Effector memory CD8-positive, alpha-beta T cell (primary cell): ENCODE results near the gene ARPC4.

ENCODE experiments used
- ATAC-seq: fragments of 150-1000 bp; cut with Tn5 transposase; replicated peaks from 2 replicates; pipeline ENCODE4 v1.10.0; 2021; ENCODE audit warnings: mild to moderate bottlenecking, moderate library complexity
- DNase-seq, 3 experiments: peaks; one replicate each; pipeline ENCODE4 v3.0.0; 2021
- H3K27ac Mint-ChIP-seq, 2 donors: one replicate each; pipeline ENCODE4 v1.8.0; 2022; ENCODE audit warnings: mild to moderate bottlenecking in 2 of 2, mixed read lengths in 2 of 2, moderate library complexity in 2 of 2
- H3K27me3 Mint-ChIP-seq, 2 donors: one replicate each; pipeline ENCODE4 v1.8.0; 2022; ENCODE audit warnings: mixed read lengths in 2 of 2
- H3K36me3 Mint-ChIP-seq: one replicate; pipeline ENCODE4 v1.8.0; 2022; ENCODE audit warnings: mild to moderate bottlenecking, moderate library complexity, mixed read lengths; ENCODE audit not compliant: insufficient read depth
- H3K4me1 Mint-ChIP-seq, 2 donors: one replicate each; pipeline ENCODE4 v1.8.0; 2022; ENCODE audit warnings: low read depth in 2 of 2, mixed read lengths in 2 of 2
- H3K4me3 Mint-ChIP-seq, 2 donors: one replicate each; pipeline ENCODE4 v1.8.0; 2022; ENCODE audit warnings: mild to moderate bottlenecking in 2 of 2, mixed read lengths in 2 of 2, moderate library complexity in 2 of 2
- H3K9me3 Mint-ChIP-seq, 2 donors: one replicate each; pipeline ENCODE4 v1.8.0; 2022; ENCODE audit warnings: mixed read lengths in 2 of 2
- total RNA-seq, 9 experiments: gene quantifications; one replicate each; lab custom pipeline; 2026; lab: John Stamatoyannopoulos, UW

The ARPC4 gene
- total RNA-seq, result 53.3 to 103 (median 69.2) reads per million in 9 experiments

- Mint-ChIP-seq H3K27me3 (no peaks in the 10 kb centered on the region), H3K4me1 (peaks cover 41 to 42% of the 10 kb centered on the region in 2 donors), H3K36me3 (peaks cover 62% of the 10 kb centered on the region), H3K4me3 (peak within 1 kb of the TSS; percentile 82 to 97), H3K27ac (peak within 1 kb of the TSS; percentile 98 to 99), H3K9me3 (no peaks in the 10 kb centered on the region)
- ATAC-seq, result peak; percentile 84
- DNase-seq, result peak; percentile 86 to 89 (median 88)
Measured at GRCh38 chr3:9792405-9793160, at the start of gene ARPC4, which contains the start of gene TADA3. Gene ARPC4 (plus strand): TSS chr3:9793082. CDS start chr3:9793122, 40 bp downstream. Gene TADA3 (minus strand): TSS chr3:9792473. CDS start chr3:9791466, 1,007 bp downstream.

DNA sequence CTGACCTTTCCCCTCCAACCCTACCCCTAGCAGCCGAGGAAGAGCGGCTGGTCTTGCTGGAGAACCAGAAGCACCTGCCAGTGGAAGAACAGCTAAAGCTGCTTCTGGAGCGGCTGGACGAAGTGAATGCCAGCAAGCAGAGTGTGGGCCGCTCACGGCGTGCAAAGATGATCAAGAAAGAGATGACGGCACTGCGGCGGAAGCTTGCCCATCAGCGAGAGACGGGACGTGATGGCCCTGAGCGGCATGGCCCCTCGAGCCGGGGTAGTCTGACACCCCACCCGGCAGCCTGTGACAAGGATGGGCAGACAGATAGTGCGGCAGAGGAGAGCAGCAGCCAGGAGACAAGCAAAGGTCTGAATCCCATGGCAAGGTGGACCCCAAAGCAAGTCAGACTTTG is 49.3 kb upstream of the ARPC4 start:
- no peaks in the 10 kb centered on the region for H3K27me3 Mint-ChIP-seq
- no peaks in the 10 kb centered on the region for H3K9me3 Mint-ChIP-seq
- DNase-seq (no peak), ATAC-seq (no peak)
- no peak overlapping the region for H3K27ac Mint-ChIP-seq
- H3K4me1 Mint-ChIP-seq, result peaks cover 7 to 8% of the 10 kb centered on the region in 2 donors
- H3K4me3 Mint-ChIP-seq, result no peak overlapping the region
- peaks cover 49% of the 10 kb centered on the region for H3K36me3 Mint-ChIP-seq

GRCh38 chr3:9744162-9744561 is 48.7 kb upstream of the ARPC4 start:
- ATAC-seq (no peak), DNase-seq (no peak)
- Mint-ChIP-seq H3K4me3 (no peak overlapping the region), H3K36me3 (peaks cover 51% of the 10 kb centered on the region), H3K27me3 (no peaks in the 10 kb centered on the region), H3K9me3 (no peaks in the 10 kb centered on the region), H3K4me1 (peaks cover 7 to 9% of the 10 kb centered on the region in 2 donors), H3K27ac (no peak overlapping the region)

GRCh38 chr3:9745521-9745920 is 47.4 kb upstream of the ARPC4 start:
- H3K4me1 Mint-ChIP-seq, result peaks cover 11 to 15% of the 10 kb centered on the region in 2 donors
- no peaks in the 10 kb centered on the region for H3K9me3 Mint-ChIP-seq
- DNase-seq (no peak), ATAC-seq (no peak)
- H3K27ac Mint-ChIP-seq, result peak overlapping the region in 1 of 2 donors; percentile 51
- no peaks in the 10 kb centered on the region for H3K27me3 Mint-ChIP-seq
- peaks cover 57% of the 10 kb centered on the region for H3K36me3 Mint-ChIP-seq
- no peak overlapping the region for H3K4me3 Mint-ChIP-seq

- no peaks in the 10 kb centered on the region for H3K27me3 Mint-ChIP-seq
- no peaks in the 10 kb centered on the region for H3K9me3 Mint-ChIP-seq
- DNase-seq (no peak), ATAC-seq (no peak)
- H3K27ac Mint-ChIP-seq, result peak overlapping the region in 1 of 2 donors; percentile 51
- no peak overlapping the region for H3K4me3 Mint-ChIP-seq
- H3K4me1 Mint-ChIP-seq, result peaks cover 19 to 22% of the 10 kb centered on the region in 2 donors
- H3K36me3 Mint-ChIP-seq, result peaks cover 49% of the 10 kb centered on the region
Measured at GRCh38 chr3:9746330-9746729, 46.6 kb upstream of the ARPC4 start.

DNA sequence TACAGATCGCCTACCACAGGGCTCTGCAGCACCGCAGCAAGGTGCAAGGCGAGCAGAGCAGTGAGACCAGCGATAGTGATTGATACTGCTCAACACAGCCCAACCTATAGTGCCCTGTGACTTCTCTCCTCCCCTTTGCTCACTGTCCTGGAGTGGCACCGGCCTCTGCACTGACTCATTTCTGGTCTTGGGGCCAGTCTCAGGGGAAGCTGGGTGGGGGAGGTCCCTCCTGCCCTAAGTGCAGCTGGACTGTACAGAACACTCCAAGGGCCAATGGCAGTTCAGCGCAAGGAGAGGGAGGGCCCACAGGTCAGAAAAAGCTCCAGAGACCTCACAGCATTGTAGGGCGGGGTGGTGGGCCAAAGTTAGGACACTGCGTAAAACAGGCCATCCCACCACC is 45.6 kb upstream of the ARPC4 start:
- Mint-ChIP-seq H3K36me3 (peaks cover 46% of the 10 kb centered on the region), H3K4me3 (no peak overlapping the region), H3K4me1 (peaks cover 27 to 30% of the 10 kb centered on the region in 2 donors), H3K27me3 (no peaks in the 10 kb centered on the region), H3K9me3 (no peaks in the 10 kb centered on the region), H3K27ac (no peak overlapping the region)
- no peak for DNase-seq
- ATAC-seq, result no peak

DNA sequence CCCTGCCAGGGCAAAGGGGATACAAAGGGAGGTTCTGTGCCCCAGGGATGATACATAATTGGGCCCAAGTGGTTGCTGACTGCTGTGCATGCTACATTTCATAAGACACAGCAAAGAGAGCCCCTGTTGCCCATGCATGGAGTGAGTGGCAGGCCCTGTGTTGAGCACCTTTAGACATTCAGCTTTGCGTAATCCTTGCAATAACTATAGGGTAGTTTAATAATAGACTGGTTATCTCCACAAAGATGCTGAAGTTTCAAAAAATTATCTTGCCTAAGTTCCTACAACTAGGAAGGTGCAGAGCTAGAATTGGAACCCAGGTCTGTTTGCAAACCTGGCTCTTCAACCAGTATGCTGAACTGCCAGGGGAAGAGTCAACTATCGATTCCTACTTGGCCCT is 44.9 kb upstream of the ARPC4 start:
- no peaks in the 10 kb centered on the region for H3K27me3 Mint-ChIP-seq
- H3K4me3 Mint-ChIP-seq, result no peak overlapping the region
- H3K9me3 Mint-ChIP-seq, result no peaks in the 10 kb centered on the region
- no peak for ATAC-seq
- peaks cover 40% of the 10 kb centered on the region for H3K36me3 Mint-ChIP-seq
- DNase-seq, result no peak
- H3K4me1 Mint-ChIP-seq, result peaks cover 27 to 30% of the 10 kb centered on the region in 2 donors
- no peak overlapping the region for H3K27ac Mint-ChIP-seq

DNA sequence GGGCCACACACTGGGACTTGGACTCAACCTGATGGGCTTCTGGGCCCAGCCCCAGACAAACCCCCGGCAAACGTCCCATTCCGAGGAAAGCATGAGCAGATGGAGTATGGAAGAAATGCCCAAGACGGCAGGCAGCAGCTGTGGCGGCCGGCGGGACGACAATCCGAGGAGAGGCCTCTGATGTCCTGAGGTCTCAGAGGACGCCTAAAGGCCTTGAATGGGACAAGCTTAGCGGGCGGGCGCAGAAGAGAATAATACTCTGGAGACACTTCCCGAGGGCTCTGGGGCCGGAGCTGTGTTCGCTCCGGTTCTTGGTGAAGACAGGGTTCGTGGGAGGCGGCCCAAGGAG is 43.6 kb upstream of the ARPC4 start:
- Mint-ChIP-seq H3K4me3 (peak overlapping the region; percentile 78 to 89), H3K27ac (peak overlapping the region; percentile 70 to 82), H3K9me3 (no peaks in the 10 kb centered on the region), H3K36me3 (peaks cover 45% of the 10 kb centered on the region), H3K27me3 (no peaks in the 10 kb centered on the region), H3K4me1 (peaks cover 27 to 32% of the 10 kb centered on the region in 2 donors)
- DNase-seq (peak in 1 of 3 experiments; percentile 16), ATAC-seq (no peak)

- no peaks in the 10 kb centered on the region for H3K9me3 Mint-ChIP-seq
- peak within 1 kb of the TSS; percentile 78 to 89 for H3K4me3 Mint-ChIP-seq
- H3K4me1 Mint-ChIP-seq, result peaks cover 31 to 39% of the 10 kb centered on the region in 2 donors
- ATAC-seq, result peak; percentile 96
- DNase-seq, result peak; percentile 92 to 93 (median 92)
- H3K27ac Mint-ChIP-seq, result peak within 1 kb of the TSS; percentile 70 to 82
- no peaks in the 10 kb centered on the region for H3K27me3 Mint-ChIP-seq
- H3K36me3 Mint-ChIP-seq, result peaks cover 50% of the 10 kb centered on the region
Measured at GRCh38 chr3:9749645-9750555, 43.0 kb upstream of the ARPC4 start, which contains the start of gene OGG1. Gene OGG1 (plus strand): TSS chr3:9749952. CDS start chr3:9750287, 335 bp downstream.

- H3K36me3 Mint-ChIP-seq, result peaks cover 47% of the 10 kb centered on the region
- H3K4me3 Mint-ChIP-seq, result peak overlapping the region; percentile 78 to 89
- H3K9me3 Mint-ChIP-seq, result no peaks in the 10 kb centered on the region
- peaks cover 32 to 39% of the 10 kb centered on the region in 2 donors for H3K4me1 Mint-ChIP-seq
- H3K27me3 Mint-ChIP-seq, result no peaks in the 10 kb centered on the region
- no peak for ATAC-seq
- H3K27ac Mint-ChIP-seq, result peak overlapping the region; percentile 70 to 82
- DNase-seq, result no peak
Measured at GRCh38 chr3:9750556-9751411, 42.1 kb upstream of the ARPC4 start.

- ATAC-seq, result no peak
- Mint-ChIP-seq H3K36me3 (peaks cover 39% of the 10 kb centered on the region), H3K9me3 (no peaks in the 10 kb centered on the region), H3K27me3 (no peaks in the 10 kb centered on the region), H3K4me3 (no peak overlapping the region), H3K27ac (peak overlapping the region in 1 of 2 donors; percentile 22), H3K4me1 (peaks cover 26 to 32% of the 10 kb centered on the region in 2 donors)
- no peak for DNase-seq
Measured at GRCh38 chr3:9754678-9755077, 38.2 kb upstream of the ARPC4 start.

DNA sequence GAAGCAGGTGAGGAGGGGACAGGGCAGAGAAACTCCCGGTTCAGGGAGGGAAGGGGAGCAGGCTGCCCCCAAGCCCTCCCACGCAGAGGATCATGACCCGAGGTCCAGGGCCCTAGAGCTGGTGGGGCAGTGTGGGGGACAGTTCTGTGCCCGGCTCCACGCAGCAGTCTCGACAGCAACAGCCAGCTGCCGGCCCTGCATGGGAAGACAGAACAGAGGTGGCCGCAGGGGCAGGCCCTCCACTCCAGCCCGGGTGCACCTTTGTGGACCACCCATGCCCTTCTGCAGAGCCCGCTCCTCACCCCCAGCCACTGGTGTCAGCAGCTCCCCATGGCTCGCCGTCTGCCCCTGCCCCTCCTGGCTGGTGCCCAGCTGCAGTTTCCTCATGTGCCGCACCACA is 35.5 kb upstream of the ARPC4 start:
- no peak for DNase-seq
- Mint-ChIP-seq H3K4me3 (no peak overlapping the region), H3K27me3 (no peaks in the 10 kb centered on the region), H3K36me3 (peaks cover 31% of the 10 kb centered on the region), H3K9me3 (no peaks in the 10 kb centered on the region), H3K27ac (no peak overlapping the region), H3K4me1 (peaks cover 5 to 9% of the 10 kb centered on the region in 2 donors)
- no peak for ATAC-seq
